ENCODE measurements around the gene ARHGEF38.

Gene ARHGEF38

GRCh38 chr4:105551965-105552746, at the start of gene ARHGEF38:
TSS of gene ARHGEF38 (plus strand) at chr4:105552620. CDS start at chr4:105552766, 146 bp downstream.
- DNase-seq (ENCODE audit: low read depth in 2 of 3, low spot score in 2 of 3): no peak

- no peak for DNase-seq (ENCODE audit: low read depth in 2 of 3, low spot score in 2 of 3)
Measured at GRCh38 chr4:105503484-105503883, 48.9 kb upstream of the ARHGEF38 start.

GRCh38 chr4:105504744-105505143, 47.7 kb upstream of the ARHGEF38 start:
- DNase-seq (ENCODE audit: low read depth in 2 of 3, low spot score in 2 of 3): no peak

GRCh38 chr4:105509291-105509690, 43.1 kb upstream of the ARHGEF38 start:
- DNase-seq (ENCODE audit: low read depth in 2 of 3, low spot score in 2 of 3): no peak

GRCh38 chr4:105509714-105510113, 42.7 kb upstream of the ARHGEF38 start:
- DNase-seq (ENCODE audit: low read depth in 2 of 3, low spot score in 2 of 3): no peak

- DNase-seq (ENCODE audit: low read depth in 2 of 3, low spot score in 2 of 3): no peak
Measured at GRCh38 chr4:105510245-105510644, 42.2 kb upstream of the ARHGEF38 start.

GRCh38 chr4:105520819-105521790, 31.3 kb upstream of the ARHGEF38 start:
- no peak for DNase-seq (ENCODE audit: low read depth in 2 of 3, low spot score in 2 of 3)

GRCh38 chr4:105526656-105527055, 25.8 kb upstream of the ARHGEF38 start:
- no peak for DNase-seq (ENCODE audit: low read depth in 2 of 3, low spot score in 2 of 3)

GRCh38 chr4:105527081-105527480, 25.3 kb upstream of the ARHGEF38 start:
- DNase-seq (ENCODE audit: low read depth in 2 of 3, low spot score in 2 of 3): no peak

- DNase-seq (ENCODE audit: low read depth in 2 of 3, low spot score in 2 of 3): no peak
Measured at GRCh38 chr4:105536601-105537000, 15.8 kb upstream of the ARHGEF38 start.

GRCh38 chr4:105541420-105541819, 11.0 kb upstream of the ARHGEF38 start:
- DNase-seq (ENCODE audit: low read depth in 2 of 3, low spot score in 2 of 3): no peak

- no peak for DNase-seq (ENCODE audit: low read depth in 2 of 3, low spot score in 2 of 3)
Measured at GRCh38 chr4:105542039-105542438, 10.4 kb upstream of the ARHGEF38 start.

- DNase-seq (ENCODE audit: low read depth in 2 of 3, low spot score in 2 of 3): no peak
Measured at GRCh38 chr4:105543346-105543745, 9.1 kb upstream of the ARHGEF38 start.

GRCh38 chr4:105543881-105544280, 8.5 kb upstream of the ARHGEF38 start:
- no peak for DNase-seq (ENCODE audit: low read depth in 2 of 3, low spot score in 2 of 3)

GRCh38 chr4:105544520-105545286, 7.7 kb upstream of the ARHGEF38 start:
- no peak for DNase-seq (ENCODE audit: low read depth in 2 of 3, low spot score in 2 of 3)

GRCh38 chr4:105546086-105546485, 6.3 kb upstream of the ARHGEF38 start:
- DNase-seq (ENCODE audit: low read depth in 2 of 3, low spot score in 2 of 3): no peak

- no peak for DNase-seq (ENCODE audit: low read depth in 2 of 3, low spot score in 2 of 3)
Measured at GRCh38 chr4:105547769-105548168, 4.7 kb upstream of the ARHGEF38 start.

- DNase-seq (ENCODE audit: low read depth in 2 of 3, low spot score in 2 of 3): no peak
Measured at GRCh38 chr4:105548483-105548882, 3.9 kb upstream of the ARHGEF38 start.

GRCh38 chr4:105550641-105551040, 1.8 kb upstream of the ARHGEF38 start:
- DNase-seq (ENCODE audit: low read depth in 2 of 3, low spot score in 2 of 3): no peak

GRCh38 chr4:105555409-105555808, 3.0 kb downstream of the ARHGEF38 start:
- no peak for DNase-seq (ENCODE audit: low read depth in 2 of 3, low spot score in 2 of 3)

- DNase-seq (ENCODE audit: low read depth in 2 of 3, low spot score in 2 of 3): no peak
Measured at GRCh38 chr4:105556206-105556605, 3.8 kb downstream of the ARHGEF38 start.
